Mesendoderm (in vitro differentiated cells): Measurements from ENCODE around the gene BAHCC1.

ENCODE experiments used
- DNase-seq: peaks from one replicate; pipeline ENCODE4 v3.0.0; 2013
- H2AK5ac ChIP-seq: 2 replicates; pipeline ENCODE4 v1.6.1; 2013; ENCODE audit warnings: low read length, inconsistent platforms
- H2BK120ac ChIP-seq: 2 replicates; pipeline ENCODE4 v1.6.1; 2013; ENCODE audit warnings: low read depth, mild to moderate bottlenecking, low read length, moderate library complexity, mixed read lengths
- H2BK15ac ChIP-seq: replicated peaks from 2 replicates; pipeline ENCODE4 v1.6.1; 2013; ENCODE audit warnings: low read depth, mild to moderate bottlenecking, moderate library complexity
- H2BK5ac ChIP-seq: 2 replicates; pipeline ENCODE4 v1.6.1; 2013; ENCODE audit warnings: low read length, inconsistent platforms
- H3K18ac ChIP-seq: 2 replicates; pipeline ENCODE4 v1.6.1; 2013; ENCODE audit warnings: mild to moderate bottlenecking, low read length, mixed read lengths
- H3K23ac ChIP-seq: one replicate; pipeline ENCODE4 v1.6.1; 2013; ENCODE audit warnings: low read length
- H3K27ac ChIP-seq: 2 replicates; pipeline ENCODE4 v1.5.1; 2013; ENCODE audit warnings: low read depth, mild to moderate bottlenecking, inconsistent platforms, low read length, moderate library complexity
- H3K27me3 ChIP-seq: 2 replicates; pipeline ENCODE4 v1.6.1; 2013; ENCODE audit warnings: low read length, control low read depth, mild to moderate bottlenecking, inconsistent platforms; ENCODE audit not compliant: insufficient read depth, poor library complexity
- H3K36me3 ChIP-seq: 2 replicates; pipeline ENCODE4 v1.6.1; 2013; ENCODE audit warnings: low read length, inconsistent platforms; ENCODE audit not compliant: control insufficient read depth, insufficient read depth
- H3K4ac ChIP-seq: one replicate; pipeline ENCODE4 v1.6.1; 2013; ENCODE audit warnings: low read depth, mild to moderate bottlenecking, low read length, moderate library complexity
- H3K4me1 ChIP-seq: 2 replicates; pipeline ENCODE4 v1.6.1; 2013; ENCODE audit warnings: low read depth, low read length, inconsistent platforms; ENCODE audit not compliant: control insufficient read depth
- H3K4me2 ChIP-seq: 2 replicates; pipeline ENCODE4 v1.6.1; 2013; ENCODE audit warnings: low read length
- H3K4me3 ChIP-seq: 2 replicates; pipeline ENCODE4 v1.5.1; 2013; ENCODE audit warnings: mild to moderate bottlenecking, low read length
- H3K56ac ChIP-seq: one replicate; pipeline ENCODE4 v1.6.1; 2013; ENCODE audit warnings: low read length
- H3K79me1 ChIP-seq: 2 replicates; pipeline ENCODE4 v1.6.1; 2013; ENCODE audit warnings: low read length, inconsistent platforms
- H3K79me2 ChIP-seq: 2 replicates; pipeline ENCODE4 v1.6.1; 2013; ENCODE audit warnings: mild to moderate bottlenecking, low read length; ENCODE audit not compliant: control insufficient read depth, insufficient read depth
- H3K9ac ChIP-seq: 2 replicates; pipeline ENCODE4 v1.6.1; 2013; ENCODE audit warnings: low read length, inconsistent platforms
- H4K5ac ChIP-seq: one replicate; pipeline ENCODE4 v1.6.1; 2013; ENCODE audit warnings: low read length
- H4K8ac ChIP-seq: one replicate; pipeline ENCODE4 v1.6.1; 2013; ENCODE audit warnings: low read depth, mild to moderate bottlenecking, control low read depth, low read length, moderate library complexity
- WGBS: extraction: QIAGEN DNeasy Blood & Tissue Kit; methylation state at CpG from one replicate; pipeline ENCODE4 v1.1.7; 2013; ENCODE audit warnings: low lambda C conversion rate, missing lambda C conversion rate; ENCODE audit not compliant: insufficient coverage; ENCODE audit errors: extremely low coverage; 5-methylcytosine and 5-hydroxymethylcytosine counted together

Gene BAHCC1

DNA sequence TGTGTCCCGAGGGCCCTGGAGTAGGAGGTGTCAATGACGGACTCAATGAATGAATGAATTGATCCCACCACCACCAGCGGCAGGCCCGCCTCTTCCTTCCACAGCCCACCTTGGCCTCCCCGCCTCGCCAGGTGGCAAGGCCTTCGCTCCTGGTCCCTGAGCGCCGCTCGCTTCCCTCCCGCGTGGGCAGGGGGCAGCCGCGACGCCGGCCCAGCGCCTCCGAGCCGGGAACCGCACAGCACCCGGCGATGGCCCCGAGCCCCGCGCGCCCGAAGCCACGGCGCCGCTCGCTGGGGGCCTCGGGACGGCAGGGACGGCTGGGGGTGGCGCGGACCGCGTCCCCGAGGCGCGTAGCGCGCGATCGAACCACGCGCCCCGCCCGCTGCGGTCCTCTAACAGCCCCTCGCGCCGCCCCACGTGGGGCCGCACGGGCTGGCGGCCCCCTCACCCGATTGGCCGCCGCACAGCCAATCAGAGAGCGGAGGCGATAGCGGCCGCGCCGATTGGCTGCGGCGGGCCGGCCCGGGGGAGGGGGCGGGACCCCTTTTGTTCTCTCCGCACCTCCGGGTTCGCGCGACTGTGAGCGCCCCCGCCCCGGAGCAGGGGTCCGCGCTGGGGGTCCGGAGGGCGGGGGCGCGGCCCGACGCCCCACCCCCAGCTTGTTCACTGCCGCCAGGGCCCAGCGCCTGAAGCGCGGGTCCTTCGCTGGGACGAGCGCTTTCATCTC lies 86.0 kb downstream of the BAHCC1 start:
- no peak overlapping the region for H3K18ac ChIP-seq
- H3K27ac ChIP-seq: no peak overlapping the region
- H4K5ac ChIP-seq: no peak overlapping the region
- H2BK15ac ChIP-seq: no peak overlapping the region
- WGBS: no CpG with 5 or more reads among the region's 94 CpGs
- peak overlapping the region; percentile 25 for H3K4me2 ChIP-seq
- peak overlapping the region; percentile 24 for H3K23ac ChIP-seq
- H3K4ac ChIP-seq: no peak overlapping the region
- H2BK5ac ChIP-seq: no peak overlapping the region
- peak; percentile 58 for DNase-seq
- peak overlapping the region; percentile 78 for H3K56ac ChIP-seq
- H3K9ac ChIP-seq: peak overlapping the region; percentile 69
- H3K4me3 ChIP-seq: peak overlapping the region; percentile 11
- H2BK120ac ChIP-seq: no peak overlapping the region
- no peaks in the 10 kb centered on the region for H3K36me3 ChIP-seq
- H3K27me3 ChIP-seq: no peaks in the 10 kb centered on the region
- H3K79me1 ChIP-seq: no peaks in the 10 kb centered on the region
- no peak overlapping the region for H4K8ac ChIP-seq
- H3K79me2 ChIP-seq: no peaks in the 10 kb centered on the region
- H2AK5ac ChIP-seq: no peak overlapping the region
- no peaks in the 10 kb centered on the region for H3K4me1 ChIP-seq

DNA sequence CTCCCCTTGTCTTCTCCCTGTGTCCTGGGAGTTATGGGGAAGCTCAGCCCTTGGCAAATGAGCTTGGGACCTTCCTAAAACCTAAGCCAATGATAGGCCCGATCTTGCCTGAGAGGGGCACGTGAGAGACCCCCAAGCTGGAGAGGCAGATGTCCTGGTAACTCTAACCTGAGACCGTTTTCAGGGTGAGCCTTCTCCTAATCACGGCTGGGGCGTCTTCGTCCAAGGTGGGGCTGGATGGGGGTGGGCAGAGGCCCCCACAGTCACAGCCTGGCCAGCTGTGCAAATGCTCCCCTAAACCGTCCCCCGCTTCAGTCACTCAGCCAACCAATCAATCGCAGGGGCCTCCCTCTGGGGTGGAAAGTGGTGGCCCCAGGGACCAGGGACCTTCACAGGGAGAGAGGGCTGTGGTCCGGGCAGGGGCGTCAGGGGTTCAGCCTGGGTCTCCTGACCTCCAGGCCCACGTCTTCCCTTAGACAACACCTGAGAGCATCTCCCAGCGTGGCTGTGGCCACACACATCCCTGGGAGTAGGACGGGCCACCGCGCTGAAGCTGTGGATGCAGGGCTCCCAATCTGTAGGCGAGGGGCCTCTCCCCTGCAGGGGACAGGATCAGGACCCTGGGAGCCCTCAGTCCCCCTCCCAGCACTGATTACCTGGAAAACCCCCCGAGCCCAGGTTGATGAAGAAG lies 86.7 kb downstream of the BAHCC1 start:
- no peak overlapping the region for H2BK120ac ChIP-seq
- H3K9ac ChIP-seq: peak overlapping the region; percentile 69
- no peaks in the 10 kb centered on the region for H3K36me3 ChIP-seq
- no peak overlapping the region for H4K5ac ChIP-seq
- H2BK15ac ChIP-seq: no peak overlapping the region
- H3K4ac ChIP-seq: no peak overlapping the region
- H3K18ac ChIP-seq: no peak overlapping the region
- H3K4me2 ChIP-seq: peak overlapping the region; percentile 25
- DNase-seq: no peak
- H3K4me1 ChIP-seq: no peaks in the 10 kb centered on the region
- no peaks in the 10 kb centered on the region for H3K79me2 ChIP-seq
- H3K27ac ChIP-seq: no peak overlapping the region
- peak overlapping the region; percentile 11 for H3K4me3 ChIP-seq
- no peaks in the 10 kb centered on the region for H3K79me1 ChIP-seq
- no peak overlapping the region for H2AK5ac ChIP-seq
- WGBS: no CpG with 5 or more reads among the region's 18 CpGs
- no peak overlapping the region for H3K23ac ChIP-seq
- peak overlapping the region; percentile 78 for H3K56ac ChIP-seq
- no peak overlapping the region for H2BK5ac ChIP-seq
- no peak overlapping the region for H4K8ac ChIP-seq
- H3K27me3 ChIP-seq: no peaks in the 10 kb centered on the region

DNA sequence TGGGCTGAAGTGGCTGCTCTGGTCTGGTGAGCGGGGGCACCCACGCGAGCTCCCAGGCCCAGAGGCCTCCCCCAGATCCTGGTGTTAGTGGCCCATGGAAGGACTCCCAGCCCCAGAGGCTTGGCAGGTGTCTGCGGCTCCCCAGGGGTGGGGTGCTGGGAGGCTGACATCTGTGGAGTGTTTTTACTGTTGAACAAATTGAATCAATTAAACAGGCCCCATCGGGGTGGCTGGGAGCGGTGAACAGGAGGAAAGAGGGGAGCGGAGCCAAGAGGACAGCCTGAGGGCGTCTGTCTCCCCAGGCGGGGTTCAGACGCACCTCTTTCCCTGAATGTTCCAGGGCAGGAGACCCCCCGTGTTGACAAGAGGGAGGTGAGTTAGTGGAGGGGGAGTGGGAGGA lies 87.4 kb downstream of the BAHCC1 start:
- H3K18ac ChIP-seq: no peak overlapping the region
- no peaks in the 10 kb centered on the region for H3K79me1 ChIP-seq
- no CpG with 5 or more reads among the region's 11 CpGs for WGBS
- H3K4ac ChIP-seq: no peak overlapping the region
- no peak overlapping the region for H2BK15ac ChIP-seq
- no peak overlapping the region for H4K8ac ChIP-seq
- no peaks in the 10 kb centered on the region for H3K4me1 ChIP-seq
- DNase-seq: no peak
- H3K56ac ChIP-seq: no peak overlapping the region
- H2BK5ac ChIP-seq: no peak overlapping the region
- no peak overlapping the region for H3K23ac ChIP-seq
- no peaks in the 10 kb centered on the region for H3K36me3 ChIP-seq
- no peaks in the 10 kb centered on the region for H3K27me3 ChIP-seq
- no peaks in the 10 kb centered on the region for H3K79me2 ChIP-seq
- H4K5ac ChIP-seq: no peak overlapping the region
- no peak overlapping the region for H2BK120ac ChIP-seq
- no peak overlapping the region for H3K4me3 ChIP-seq
- H3K27ac ChIP-seq: no peak overlapping the region
- no peak overlapping the region for H3K4me2 ChIP-seq
- H3K9ac ChIP-seq: peak overlapping the region; percentile 27
- H2AK5ac ChIP-seq: no peak overlapping the region

DNA sequence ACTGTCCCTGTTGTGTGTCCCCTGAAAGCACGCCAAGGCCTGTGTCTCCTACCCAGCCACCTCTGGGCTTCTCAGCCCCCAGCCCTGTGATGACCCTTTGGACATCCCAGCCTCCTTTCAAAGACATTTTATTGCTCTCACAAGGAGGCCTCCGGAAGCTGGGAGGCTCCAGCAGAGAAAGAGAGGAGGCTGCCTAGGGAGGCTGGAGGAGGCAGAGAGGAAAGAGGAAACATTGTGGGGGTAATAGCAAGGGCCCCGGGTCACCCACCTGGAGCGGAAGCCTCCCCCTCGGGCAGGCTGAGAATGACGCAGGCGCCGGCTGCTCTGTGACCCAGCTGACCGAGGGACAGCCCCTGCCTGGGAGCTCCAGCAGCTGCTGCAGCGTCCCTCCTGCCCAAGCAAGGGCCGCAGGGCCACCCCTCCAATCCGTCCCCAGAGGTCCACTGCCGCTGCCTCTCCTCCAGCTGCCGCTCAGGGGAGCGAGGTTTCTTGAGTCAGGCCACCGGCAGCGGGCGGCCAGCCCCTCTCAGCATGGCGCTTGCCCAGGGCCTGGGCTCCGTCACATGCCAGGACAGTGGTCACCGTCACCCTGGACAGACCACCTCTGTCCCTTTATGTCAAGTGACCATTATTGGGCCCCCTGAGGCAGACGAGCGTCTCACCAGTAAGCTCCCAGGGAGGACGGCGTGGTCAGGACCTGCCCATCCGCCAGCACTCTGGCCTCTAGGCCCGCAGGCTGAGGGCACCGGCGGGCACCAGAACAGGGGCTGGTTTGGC lies 88.0 kb downstream of the BAHCC1 start:
- Histone ChIP-seq H3K4ac (no peak overlapping the region), H3K79me1 (no peaks in the 10 kb centered on the region)

DNA sequence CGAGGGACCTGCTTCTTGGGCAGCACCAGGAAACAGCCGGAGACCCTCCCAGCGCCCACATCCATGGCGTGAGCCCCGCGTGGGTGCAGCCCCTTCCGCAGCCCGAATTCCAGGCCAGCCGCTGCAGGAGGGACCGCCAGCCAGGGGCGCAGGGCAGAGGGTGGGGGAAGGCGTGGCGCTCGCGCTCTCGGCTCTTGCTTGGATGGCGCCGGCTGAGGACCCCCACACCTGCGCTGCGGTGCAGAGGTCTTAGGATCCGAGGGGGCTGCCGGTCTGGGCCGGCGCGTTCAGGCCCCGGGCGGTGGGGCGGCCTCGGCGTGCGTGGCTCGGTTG lies 88.6 kb downstream of the BAHCC1 start:
- Histone ChIP-seq H3K79me1 (no peaks in the 10 kb centered on the region), H3K4me1 (no peaks in the 10 kb centered on the region), H3K27ac (no peak overlapping the region), H2AK5ac (no peak overlapping the region), H3K56ac (peak overlapping the region; percentile 94), H3K18ac (peak overlapping the region; percentile 9), H2BK15ac (no peak overlapping the region), H4K5ac (no peak overlapping the region), H3K79me2 (no peaks in the 10 kb centered on the region), H3K36me3 (no peaks in the 10 kb centered on the region), H2BK5ac (no peak overlapping the region), H2BK120ac (no peak overlapping the region), H3K4me3 (peak overlapping the region; percentile 35), H3K4me2 (peak overlapping the region; percentile 94), H3K9ac (peak overlapping the region; percentile 88), H3K27me3 (no peaks in the 10 kb centered on the region), H3K4ac (no peak overlapping the region), H4K8ac (no peak overlapping the region), H3K23ac (peak overlapping the region; percentile 94)
- DNase-seq: no peak
- WGBS: no CpG with 5 or more reads among the region's 32 CpGs

More for the DNA sequence above, 88.0 kb downstream of the BAHCC1 start:
- no peak overlapping the region for H4K8ac ChIP-seq
- no peaks in the 10 kb centered on the region for H3K27me3 ChIP-seq
- no CpG with 5 or more reads among the region's 29 CpGs for WGBS
- no peak overlapping the region for H2AK5ac ChIP-seq
- peak overlapping the region; percentile 88 for H3K9ac ChIP-seq
- no peak overlapping the region for H3K27ac ChIP-seq
- H3K36me3 ChIP-seq: no peaks in the 10 kb centered on the region
- H3K4me1 ChIP-seq: no peaks in the 10 kb centered on the region
- peak overlapping the region; percentile 94 for H3K56ac ChIP-seq
- no peak for DNase-seq
- no peak overlapping the region for H2BK120ac ChIP-seq
- H2BK15ac ChIP-seq: no peak overlapping the region
- H3K4me3 ChIP-seq: no peak overlapping the region
- H2BK5ac ChIP-seq: no peak overlapping the region
- peak overlapping the region; percentile 94 for H3K4me2 ChIP-seq
- H3K79me2 ChIP-seq: no peaks in the 10 kb centered on the region
- no peak overlapping the region for H4K5ac ChIP-seq
- no peak overlapping the region for H3K23ac ChIP-seq
- peak overlapping the region; percentile 9 for H3K18ac ChIP-seq
